Measurements from ENCODE around the gene CDCA5.

CDCA5 gene

DNA sequence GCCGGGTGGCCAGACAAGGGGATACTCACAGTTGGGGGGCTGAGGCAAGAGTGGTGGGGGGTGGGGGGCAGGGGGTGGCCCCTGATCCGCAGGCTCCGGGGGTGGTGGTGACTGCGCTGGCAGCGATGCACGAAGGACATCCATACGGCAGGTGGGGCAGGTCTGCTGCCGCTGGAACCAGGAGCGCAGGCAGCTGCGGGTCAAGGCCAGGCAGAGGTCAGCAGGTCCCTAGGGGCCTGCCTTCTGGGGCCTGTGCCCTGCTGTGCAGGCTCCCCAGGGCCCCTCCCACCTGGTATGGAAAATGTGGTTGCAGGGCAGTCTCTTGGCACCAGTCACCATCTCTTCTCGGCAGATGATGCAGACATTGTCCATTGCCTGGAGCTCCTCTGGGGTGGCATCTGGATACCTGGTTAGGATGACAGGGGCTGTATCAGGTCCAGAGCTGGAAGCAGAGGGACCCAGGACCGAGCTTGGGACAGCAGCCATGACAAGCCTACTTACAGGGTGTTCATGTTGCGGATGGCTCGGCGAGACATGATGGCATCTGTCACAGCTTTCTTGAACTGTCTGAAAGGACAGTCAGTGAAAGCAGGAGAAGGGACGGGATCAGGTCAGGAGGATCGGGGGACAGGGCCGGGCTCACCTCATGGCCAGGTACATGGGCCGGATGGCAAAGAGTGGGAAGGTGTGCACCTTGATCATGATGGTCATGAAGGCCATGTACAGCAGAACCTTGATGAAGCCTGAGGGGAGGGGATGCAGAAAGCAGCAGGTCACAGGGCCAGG, 47.0 kb upstream of the CDCA5 start:
- no peak for DNase-seq (ENCODE audit: low read depth)
- no peak overlapping the region for H3K4me3 ChIP-seq (ENCODE audit: control insufficient read depth, low read depth, low read length)
- TF ChIP-seq, protein P1, sequence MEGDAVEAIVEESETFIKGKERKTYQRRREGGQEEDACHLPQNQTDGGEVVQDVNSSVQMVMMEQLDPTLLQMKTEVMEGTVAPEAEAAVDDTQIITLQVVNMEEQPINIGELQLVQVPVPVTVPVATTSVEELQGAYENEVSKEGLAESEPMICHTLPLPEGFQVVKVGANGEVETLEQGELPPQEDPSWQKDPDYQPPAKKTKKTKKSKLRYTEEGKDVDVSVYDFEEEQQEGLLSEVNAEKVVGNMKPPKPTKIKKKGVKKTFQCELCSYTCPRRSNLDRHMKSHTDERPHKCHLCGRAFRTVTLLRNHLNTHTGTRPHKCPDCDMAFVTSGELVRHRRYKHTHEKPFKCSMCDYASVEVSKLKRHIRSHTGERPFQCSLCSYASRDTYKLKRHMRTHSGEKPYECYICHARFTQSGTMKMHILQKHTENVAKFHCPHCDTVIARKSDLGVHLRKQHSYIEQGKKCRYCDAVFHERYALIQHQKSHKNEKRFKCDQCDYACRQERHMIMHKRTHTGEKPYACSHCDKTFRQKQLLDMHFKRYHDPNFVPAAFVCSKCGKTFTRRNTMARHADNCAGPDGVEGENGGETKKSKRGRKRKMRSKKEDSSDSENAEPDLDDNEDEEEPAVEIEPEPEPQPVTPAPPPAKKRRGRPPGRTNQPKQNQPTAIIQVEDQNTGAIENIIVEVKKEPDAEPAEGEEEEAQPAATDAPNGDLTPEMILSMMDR (conservative IDR thresholded peaks at IDR 0.05; ENCODE audit: control insufficient read depth, insufficient read depth, low read depth, low read length), result no peak

DNA sequence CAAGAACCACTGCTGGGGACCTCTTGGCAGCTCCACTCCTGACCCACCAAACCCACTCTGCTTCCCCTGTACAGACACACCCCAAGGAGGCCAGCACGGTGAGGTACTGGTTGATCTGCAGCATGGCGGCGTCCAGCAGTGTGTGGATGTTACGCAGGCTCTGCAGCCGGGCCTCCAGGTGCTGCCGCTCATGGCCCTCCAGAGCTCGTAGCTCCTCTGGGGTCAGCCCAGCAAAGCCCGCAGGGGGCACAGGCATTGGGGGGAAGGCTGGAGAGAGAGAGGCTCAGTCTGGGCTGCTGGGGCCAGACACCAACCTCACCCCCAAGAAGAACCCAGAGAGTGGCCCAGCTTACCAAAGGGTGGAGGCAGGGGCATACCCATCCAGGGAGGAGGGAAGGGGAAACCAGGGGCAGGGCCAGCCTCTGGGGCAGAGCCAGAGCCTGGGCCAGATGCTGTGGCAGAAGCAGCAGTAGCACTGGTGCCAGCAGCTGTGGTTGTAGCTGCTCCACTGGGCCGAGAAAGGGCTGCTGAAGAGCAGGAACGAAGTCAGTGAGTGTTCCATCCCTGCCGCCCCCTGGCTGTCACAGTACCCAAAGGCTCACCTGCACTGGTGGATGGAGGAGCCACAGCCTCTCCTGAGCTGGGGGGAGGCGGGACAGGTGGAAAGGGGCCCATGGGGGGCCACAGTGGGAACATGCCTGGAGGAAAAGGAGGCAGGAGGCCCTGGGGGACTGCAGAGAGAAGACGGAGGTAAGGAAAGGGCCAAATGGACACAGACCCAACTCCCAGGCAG, 46.0 kb upstream of the CDCA5 start:
- no peak for DNase-seq (ENCODE audit: low read depth)
- TF ChIP-seq, protein P1 (conservative IDR thresholded peaks at IDR 0.05; ENCODE audit: control insufficient read depth, insufficient read depth, low read depth, low read length), result no peak

DNA sequence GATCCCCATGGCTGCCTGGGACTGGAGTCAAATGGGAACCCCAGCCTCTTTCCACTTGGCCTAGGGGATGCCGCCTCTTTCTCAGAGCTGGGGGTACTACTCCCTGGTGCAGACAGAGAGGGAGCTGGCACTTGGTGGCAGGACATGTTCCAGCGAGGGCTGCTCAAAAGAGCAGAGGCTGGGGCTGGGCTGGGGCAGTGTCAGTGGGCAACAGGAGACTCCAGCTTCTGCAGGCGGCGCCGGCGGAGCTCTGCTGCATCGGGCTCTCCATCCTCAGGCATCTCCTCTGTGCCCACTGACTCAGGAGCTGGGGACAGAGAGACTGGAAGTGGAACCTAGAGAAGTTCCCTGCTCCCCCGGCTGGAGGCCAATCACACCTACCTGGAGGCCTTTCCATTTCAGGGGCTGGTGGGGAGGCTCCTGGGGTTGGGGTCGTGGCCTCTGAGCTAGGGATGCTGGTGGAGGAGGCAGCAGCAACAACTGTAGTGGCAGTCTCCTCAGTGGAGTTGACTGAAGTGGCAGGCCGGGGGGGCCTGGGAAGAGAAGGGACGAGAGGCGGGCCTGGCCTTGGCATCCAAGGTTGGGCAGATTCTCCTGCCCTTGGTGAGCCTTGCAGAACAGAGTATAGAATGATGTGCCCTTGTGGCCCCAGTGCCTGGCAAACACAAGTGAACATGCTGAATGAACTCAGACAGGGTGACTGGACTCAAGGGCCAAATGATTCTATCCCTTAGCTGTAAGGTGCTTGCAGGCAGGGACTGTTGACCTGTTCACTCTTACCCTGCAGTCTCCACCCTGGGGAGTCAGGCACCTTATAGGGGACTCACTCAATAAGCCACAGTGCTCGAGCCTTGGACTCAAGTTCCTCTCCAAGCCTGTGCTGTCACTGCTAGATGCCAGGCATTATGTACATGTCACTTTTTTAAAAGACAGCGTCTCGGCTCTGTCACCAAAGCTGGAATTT, 44.6 kb upstream of the CDCA5 start:
- TF ChIP-seq, protein P1 (conservative IDR thresholded peaks at IDR 0.05; ENCODE audit: control insufficient read depth, insufficient read depth, low read depth, low read length), result no peak
- H3K4me3 ChIP-seq (ENCODE audit: control insufficient read depth, low read depth, low read length), result no peak overlapping the region
- DNase-seq (ENCODE audit: low read depth), result no peak

More for the DNA sequence above, 46.0 kb upstream of the CDCA5 start:
- no peak overlapping the region for H3K4me3 ChIP-seq (ENCODE audit: control insufficient read depth, low read depth, low read length)

DNA sequence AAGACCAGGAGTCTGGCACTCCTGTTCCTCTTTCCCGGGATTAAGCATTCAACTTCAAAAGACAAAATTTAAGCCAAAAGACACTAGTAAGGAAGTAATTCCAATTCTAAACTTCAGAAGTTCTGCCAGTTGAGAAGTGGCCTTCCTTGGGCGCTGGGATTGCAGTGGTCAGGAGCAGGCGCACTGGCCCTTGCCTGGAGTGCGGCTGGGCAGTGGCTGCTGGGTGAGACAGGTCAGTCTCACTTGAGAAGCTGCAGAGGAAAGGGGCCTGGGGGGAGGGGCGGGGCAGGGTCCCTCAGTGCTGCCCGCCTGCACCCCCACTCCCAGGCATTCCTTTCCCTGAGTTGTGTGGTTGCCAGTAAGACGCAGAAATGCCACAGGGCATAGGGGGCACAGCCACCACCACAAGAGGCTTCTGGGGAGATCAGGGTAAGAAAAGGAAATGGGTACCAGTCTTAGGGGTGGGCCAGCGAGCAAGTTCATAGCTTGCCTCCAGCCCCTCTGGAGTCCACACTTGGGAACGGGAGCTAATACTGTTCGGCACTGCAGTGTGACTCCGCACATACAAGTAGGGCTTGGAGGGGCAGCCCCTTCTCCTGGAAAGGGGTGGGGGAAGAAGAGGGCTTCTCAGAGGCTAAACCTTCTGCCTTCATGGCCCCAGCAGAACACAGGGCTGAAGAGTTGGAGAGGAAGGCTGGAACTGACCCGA, 43.8 kb upstream of the CDCA5 start:
- DNase-seq (ENCODE audit: low read depth), result no peak
- TF ChIP-seq, protein P1 (conservative IDR thresholded peaks at IDR 0.05; ENCODE audit: control insufficient read depth, insufficient read depth, low read depth, low read length), result no peak
- H3K4me3 ChIP-seq (ENCODE audit: control insufficient read depth, low read depth, low read length), result no peak overlapping the region

DNA sequence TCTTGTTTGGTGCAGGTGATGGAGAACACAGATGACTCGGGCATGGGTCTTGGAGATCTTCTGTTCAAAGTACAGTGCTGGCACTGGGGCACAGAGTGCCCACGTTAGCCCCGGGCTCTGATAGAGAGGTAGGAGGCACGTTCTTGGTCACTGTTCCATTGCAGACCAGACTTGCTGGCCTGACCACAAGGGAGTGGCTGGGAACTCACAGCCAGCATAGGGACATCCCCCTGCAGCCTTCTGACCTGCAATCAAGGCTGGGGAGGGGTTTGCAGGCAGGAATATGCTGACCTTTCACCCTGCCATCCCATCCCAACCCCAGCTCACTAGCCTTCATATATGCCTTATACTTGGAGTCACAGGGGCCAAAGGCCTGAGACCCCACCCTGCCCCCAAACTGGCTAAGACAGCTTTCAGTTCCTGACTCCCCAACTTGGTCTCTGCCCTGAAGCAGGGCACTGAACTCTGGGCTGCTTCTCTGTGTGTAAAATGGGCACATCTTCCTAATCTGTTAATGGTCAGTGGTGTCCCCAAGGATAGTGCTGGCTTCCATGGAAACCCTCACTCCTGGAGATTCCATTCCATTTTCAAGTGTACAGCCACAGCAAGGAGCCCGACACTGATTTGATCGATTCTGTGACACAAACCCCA, 42.9 kb upstream of the CDCA5 start:
- H3K4me3 ChIP-seq (ENCODE audit: control insufficient read depth, low read depth, low read length), result no peak overlapping the region
- TF ChIP-seq, protein P1 (conservative IDR thresholded peaks at IDR 0.05; ENCODE audit: control insufficient read depth, insufficient read depth, low read depth, low read length), result no peak
- no peak for DNase-seq (ENCODE audit: low read depth)

Data from fibroblast of mammary gland (primary cell).